SK-MEL-5 (cell line): Measurements from ENCODE around the gene COL4A3. TPM values are rescaled to one million over a fixed set of nuclear protein-coding genes. Genes with fewer than 3 reads are reported as not detected.
A peak's percentile ranks its signal among the peaks of the same experiment; 100 is the strongest.
"Not testable (repeated sequence)": the region's sequence is repeated elsewhere in the genome, so short reads cannot be mapped to it uniquely, and the experiment has no call there.

ENCODE experiments used
- DNase-seq: peaks from one replicate; pipeline ENCODE4 v3.0.0-alpha.2; 2016; ENCODE audit warnings: low read depth, low spot score
- in situ Hi-C: cut with HindIII; loops from 2 replicates; pipeline ENCODE4 v1.10.0; 2016; ENCODE audit warnings: low sequenced_read_pairs, high pct_unique_total_duplicates, low pct_unique_long_range_greater_than_20kb
- total RNA-seq: library from RNA; depleted of rRNA; stranded (reverse); fragments of >200 nt; shearing (Covaris generic); gene quantifications from 2 replicates; pipeline ENCODE4 v1.2.3, GENCODE V29; 2014

COL4A3 gene
- total RNA-seq, 1 experiment from 2014 or later = not detected

- in situ Hi-C loops = no loop called here
- no peak for DNase-seq
Measured at GRCh38 chr2:227188292-227188691, 23.9 kb downstream of the COL4A3 start.

DNA sequence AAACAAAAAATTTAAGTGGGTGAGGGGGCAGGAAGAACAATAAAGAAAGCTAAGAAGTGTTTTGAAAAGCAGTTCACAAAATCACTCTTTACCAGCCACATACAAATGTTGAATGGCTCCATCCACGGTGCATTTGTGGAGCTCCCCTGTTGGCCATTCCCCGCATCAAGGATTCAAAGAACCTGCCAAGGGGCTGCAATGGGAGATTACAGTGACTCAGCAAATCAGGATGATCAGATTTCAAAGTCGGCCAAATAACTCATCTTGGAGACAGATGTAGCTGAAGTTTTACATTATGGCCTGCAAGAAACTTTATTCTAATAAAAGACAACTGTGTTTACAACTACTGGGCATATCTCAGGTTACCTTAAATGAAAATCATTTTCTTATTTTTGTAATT, 26.9 kb downstream of the COL4A3 start:
- in situ Hi-C loops = no loop called here
- peak; percentile 11 for DNase-seq

DNA sequence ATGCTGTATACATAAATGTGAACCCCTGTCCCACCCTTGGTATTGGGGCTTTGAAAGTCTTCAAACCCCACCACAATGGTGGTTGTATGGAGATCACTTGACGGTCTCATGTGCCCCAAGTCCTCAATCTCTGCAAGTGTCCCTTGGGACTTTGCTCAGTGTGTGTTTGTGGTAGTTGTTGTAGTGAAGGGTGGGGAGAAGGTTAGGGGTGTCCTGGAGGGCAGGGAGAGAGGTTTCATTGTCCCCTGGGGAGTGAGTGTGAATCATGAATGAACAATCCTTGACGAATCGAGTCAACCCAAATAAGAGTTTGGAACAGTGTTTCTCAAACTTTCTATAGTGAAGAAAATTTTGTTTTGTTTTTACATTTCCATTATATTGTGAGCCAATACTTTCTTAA, 28.1 kb downstream of the COL4A3 start:
- in situ Hi-C loops = no loop called here
- peak; percentile 15 for DNase-seq

DNA sequence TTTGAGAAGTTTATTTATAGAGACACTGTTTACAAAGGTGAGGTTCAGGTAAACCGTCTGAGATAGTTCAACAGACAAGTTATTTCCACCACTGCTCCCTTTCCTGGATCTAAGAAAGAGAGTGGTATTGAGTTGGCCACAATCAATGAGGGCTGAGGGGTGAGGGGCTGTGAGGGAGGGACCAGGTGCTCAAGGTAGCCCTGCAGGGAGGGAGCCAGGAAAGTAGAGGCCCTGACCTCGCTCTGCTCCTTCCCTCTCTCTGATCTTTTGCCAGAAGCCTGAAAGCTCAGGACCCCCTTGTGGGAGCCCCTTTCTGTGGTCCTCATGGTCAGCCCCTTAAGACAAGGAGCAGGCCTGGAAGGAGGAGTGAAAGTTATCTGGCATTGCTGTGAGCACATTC, 29.8 kb downstream of the COL4A3 start:
- no peak for DNase-seq
- in situ Hi-C loops = no loop called here

DNA sequence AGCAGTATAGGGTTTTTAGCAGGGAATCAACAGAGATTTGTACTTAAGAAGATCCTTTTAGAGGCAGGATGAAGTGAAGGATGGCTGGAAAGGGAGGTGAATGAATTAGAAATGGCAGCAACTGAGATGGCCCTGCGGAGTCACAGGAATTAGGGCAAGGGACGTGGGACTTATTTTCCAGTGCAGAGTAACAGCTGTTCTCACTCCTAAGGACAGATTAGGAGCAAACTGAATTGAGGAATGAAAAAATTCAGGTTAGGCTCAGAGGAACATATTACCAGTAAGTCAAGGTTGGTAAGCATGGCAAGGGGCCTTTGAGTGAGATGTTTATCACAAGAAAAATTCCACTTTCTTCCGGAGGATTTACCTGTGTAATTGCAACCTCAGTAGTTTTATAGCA, 34.4 kb downstream of the COL4A3 start:
- in situ Hi-C loops = no loop called here
- DNase-seq = no peak

DNA sequence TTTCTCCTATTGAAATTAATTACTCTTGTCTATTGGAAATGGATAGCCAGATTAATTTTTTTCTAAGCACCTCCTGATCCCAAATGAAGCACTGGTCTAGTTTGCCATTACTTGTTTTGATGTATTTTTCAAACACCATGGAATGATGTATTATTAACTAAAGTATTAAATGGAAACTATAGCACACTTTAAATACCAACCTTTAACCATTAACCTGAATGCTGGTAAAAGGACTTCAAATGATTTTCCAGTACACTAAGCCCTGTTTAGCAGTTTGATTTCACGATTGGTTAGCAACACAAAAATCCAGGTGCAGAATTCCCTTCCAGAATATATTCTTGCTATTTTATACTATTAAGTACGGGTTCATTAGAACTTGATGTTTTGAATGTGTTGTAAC, 37.3 kb downstream of the COL4A3 start:
- no peak for DNase-seq
- in situ Hi-C loops = no loop called here

DNA sequence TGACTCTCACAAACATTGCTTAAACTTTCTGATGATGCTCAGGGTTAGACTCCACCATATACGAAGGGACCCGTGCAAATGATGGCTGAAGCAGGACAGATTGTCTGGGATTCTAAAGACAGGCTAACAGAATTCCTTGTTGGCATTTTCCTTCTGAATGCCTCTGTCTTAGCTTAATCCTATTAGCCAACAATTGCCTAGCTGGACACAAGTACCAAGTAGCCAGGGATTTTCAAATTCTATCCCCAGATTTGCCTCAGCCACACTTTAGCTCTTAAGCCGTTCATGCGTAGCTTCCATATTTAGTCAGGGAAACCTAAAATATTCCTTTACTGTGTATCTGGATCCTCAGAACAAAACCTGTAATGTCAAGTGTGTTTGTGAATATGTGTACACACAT, 40.0 kb downstream of the COL4A3 start:
- in situ Hi-C loops = no loop called here
- DNase-seq = no peak

DNA sequence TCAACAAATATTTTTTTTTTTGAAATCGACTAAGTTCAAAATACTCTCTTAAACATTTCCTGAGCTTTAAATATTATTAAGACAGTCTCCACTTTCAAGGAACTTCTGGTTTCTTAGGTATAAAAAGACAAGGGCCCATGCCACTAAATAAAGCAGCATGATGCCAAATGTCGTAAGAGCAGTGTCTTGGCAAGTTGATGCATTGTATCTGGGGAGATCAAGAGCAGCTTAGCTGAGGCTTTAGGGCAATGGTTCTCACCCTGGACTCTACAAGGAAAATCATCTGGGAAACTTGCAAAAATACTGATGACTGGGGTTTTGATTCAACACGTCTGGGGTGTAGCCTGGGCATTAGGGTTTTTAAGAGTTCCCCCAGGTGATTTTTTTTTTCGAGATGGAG, 41.3 kb downstream of the COL4A3 start:
- in situ Hi-C loops = no loop called here
- no peak for DNase-seq

GRCh38 chr2:227206406-227206805, 42.0 kb downstream of the COL4A3 start:
- no peak for DNase-seq

GRCh38 chr2:227207573-227207972, 43.1 kb downstream of the COL4A3 start:
- DNase-seq = no peak
- in situ Hi-C loops = no loop called here

More at GRCh38 chr2:227206406-227206805, 42.0 kb downstream of the COL4A3 start:
- in situ Hi-C loops = no loop called here

- no peak for DNase-seq
- in situ Hi-C loops = no loop called here
Measured at GRCh38 chr2:227214622-227215041, 50.2 kb downstream of the COL4A3 start.

DNA sequence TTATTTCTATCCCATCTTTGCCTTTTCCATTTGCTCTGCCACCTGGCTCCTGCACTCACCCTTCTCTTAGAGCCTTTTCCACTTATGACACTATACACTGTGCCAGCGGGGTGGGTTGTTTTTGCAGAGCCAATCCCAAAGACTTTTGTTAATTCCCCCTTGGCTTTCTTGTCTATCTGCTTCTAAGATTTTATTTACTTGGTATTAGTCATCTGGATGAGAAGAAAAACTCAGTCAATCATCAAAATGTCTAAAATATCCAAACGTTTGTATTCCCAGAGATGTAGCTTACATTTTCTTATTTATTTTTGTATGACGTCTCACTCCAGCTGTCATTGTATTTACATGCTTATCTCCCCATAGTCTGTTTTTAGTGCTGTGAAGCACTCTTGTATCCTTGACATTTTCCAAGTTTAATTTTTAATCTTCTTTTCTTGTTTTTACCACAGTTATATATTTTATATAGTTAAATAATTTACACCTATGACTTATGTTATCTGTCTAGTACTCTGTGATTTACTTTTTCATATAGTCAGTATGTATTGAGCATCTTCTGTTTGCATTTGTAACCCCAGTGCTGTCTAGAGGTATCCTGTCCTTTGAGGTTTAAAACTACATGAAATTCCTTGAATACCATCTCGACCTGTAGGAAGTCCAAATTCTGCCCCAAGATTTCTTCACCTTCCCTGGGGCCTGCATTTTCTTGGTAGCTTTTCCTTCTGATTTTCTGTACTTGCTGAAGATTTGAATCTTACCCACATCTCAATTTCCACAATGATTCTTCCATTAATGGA, 55.1 kb downstream of the COL4A3 start:
- in situ Hi-C loops = no loop called here
- DNase-seq = no peak

- DNase-seq = peak; percentile 17
- in situ Hi-C loops = no loop called here
Measured at GRCh38 chr2:227221120-227221519, 56.7 kb downstream of the COL4A3 start.

GRCh38 chr2:227222292-227222691, 57.9 kb downstream of the COL4A3 start:
- in situ Hi-C loops = no loop called here

DNA sequence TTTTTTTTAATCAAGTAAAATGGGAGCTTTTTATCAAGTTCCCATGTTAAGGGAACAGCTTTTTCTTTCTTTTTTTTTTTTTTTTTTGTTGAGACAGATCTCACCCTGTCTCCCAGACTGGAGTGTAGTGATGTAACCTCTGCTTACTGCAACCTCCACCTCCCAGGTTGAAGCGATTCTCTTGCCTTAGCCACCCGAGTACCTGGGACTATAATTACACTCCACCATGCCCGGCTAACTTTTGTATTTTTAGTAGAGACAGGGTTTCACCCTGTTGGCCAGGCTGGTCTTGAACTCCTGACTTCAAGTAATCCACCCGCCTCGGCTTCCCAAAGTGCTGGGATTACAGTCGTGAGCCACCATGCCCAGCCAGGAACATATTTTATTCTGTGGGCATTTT, 61.2 kb downstream of the COL4A3 start:
- in situ Hi-C loops = not testable (repeated sequence)

More at GRCh38 chr2:227222292-227222691, 57.9 kb downstream of the COL4A3 start:
- no peak for DNase-seq

GRCh38 chr2:227228061-227228667, 63.7 kb downstream of the COL4A3 start:
- DNase-seq = no peak
- in situ Hi-C loops = no loop called here

More for the DNA sequence above, 61.2 kb downstream of the COL4A3 start:
- DNase-seq = not testable (repeated sequence)

GRCh38 chr2:227230151-227230550, 65.7 kb downstream of the COL4A3 start:
- DNase-seq = no peak
- in situ Hi-C loops = no loop called here

DNA sequence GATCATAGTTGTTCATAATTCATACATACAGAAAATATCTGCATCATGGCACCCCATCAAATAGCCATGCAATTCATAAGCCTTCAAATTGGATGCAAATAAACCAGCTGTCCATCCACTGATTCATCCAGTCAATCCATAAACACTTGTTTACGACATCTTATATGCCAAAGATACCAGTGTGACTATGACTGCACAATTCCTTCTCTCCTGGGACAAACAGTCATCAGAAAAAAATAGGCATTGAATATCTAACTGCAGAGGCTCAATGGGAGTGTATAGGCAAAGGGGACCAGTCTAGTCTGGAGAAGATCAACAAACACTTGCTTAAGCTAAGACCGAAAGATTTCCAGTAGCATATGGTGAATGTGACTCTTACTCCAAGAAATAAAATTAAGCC, 70.0 kb downstream of the COL4A3 start:
- in situ Hi-C loops = no loop called here
- DNase-seq = no peak

DNA sequence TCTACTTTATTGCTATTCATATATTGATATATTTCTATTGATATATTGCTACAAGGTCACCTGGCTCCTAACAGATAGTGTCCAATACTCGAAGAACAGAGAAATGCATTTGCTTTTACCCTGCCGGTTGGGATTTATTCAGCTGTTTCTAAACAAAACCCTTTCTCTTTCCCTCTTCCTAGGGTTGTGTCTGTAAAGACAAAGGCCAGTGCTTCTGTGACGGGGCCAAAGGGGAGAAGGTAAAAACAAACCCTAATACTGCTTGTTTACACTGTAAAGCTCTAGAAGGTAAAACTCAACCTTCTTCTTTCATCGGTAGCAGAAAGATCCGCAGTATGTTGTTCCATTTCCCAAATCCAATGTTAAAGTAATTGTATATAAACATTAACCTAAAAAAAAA, 73.4 kb downstream of the COL4A3 start:
- DNase-seq = no peak
- in situ Hi-C loops = no loop called here
